Upper lobe of left lung (tissue), 4 donors: ENCODE measurements around the gene BATF.

ENCODE experiments used
- EP300 ChIP-seq, 4 donors: sonication (generic); formaldehyde crosslinking; IDR thresholded peaks; one replicate each; pipeline ENCODE4 v1.5.1; 2017; ENCODE audit warnings: antibody characterized with exemption in 4 of 4, control low read depth in 2 of 4
- POLR2A ChIP-seq, 4 donors: fragments of 450-650 bp; IDR thresholded peaks; one replicate each; pipeline ENCODE4 v1.5.1; 2016 to 2017; ENCODE audit warnings: antibody characterized with exemption in 4 of 4, mild to moderate bottlenecking in 2 of 4
- TF ChIP-seq, protein P1 (sequence below), 6 experiments: fragments of 450-650 bp in 4 of 6; fragments of 200-600 bp in 2 of 6; sonication (generic) in 2 of 6; IDR thresholded peaks; one replicate each; pipeline ENCODE4 v1.5.1; 2016 to 2019; ENCODE audit warnings: antibody characterized with exemption in 6 of 6

DNA sequence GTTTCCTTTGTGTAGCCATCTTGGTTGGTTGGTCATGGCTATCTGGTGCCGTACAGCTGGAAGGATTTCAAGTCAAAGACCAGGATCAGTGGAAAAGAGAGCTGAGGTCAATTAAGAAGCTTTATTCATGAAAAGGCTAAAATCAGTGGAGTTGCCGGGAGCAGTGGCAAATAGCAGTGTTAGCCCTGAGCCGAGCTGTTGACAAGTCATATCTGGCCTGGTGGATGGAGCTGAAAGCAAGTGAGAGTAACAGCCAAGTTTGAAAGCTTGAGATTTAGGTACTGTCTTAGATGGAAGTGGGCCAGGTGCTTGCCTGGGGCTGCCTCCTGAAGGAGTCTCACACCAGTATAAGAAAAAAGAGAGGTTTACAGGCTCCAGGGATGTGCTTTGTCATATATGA, 9.0 kb downstream of the BATF start:
- TF ChIP-seq, protein P1, sequence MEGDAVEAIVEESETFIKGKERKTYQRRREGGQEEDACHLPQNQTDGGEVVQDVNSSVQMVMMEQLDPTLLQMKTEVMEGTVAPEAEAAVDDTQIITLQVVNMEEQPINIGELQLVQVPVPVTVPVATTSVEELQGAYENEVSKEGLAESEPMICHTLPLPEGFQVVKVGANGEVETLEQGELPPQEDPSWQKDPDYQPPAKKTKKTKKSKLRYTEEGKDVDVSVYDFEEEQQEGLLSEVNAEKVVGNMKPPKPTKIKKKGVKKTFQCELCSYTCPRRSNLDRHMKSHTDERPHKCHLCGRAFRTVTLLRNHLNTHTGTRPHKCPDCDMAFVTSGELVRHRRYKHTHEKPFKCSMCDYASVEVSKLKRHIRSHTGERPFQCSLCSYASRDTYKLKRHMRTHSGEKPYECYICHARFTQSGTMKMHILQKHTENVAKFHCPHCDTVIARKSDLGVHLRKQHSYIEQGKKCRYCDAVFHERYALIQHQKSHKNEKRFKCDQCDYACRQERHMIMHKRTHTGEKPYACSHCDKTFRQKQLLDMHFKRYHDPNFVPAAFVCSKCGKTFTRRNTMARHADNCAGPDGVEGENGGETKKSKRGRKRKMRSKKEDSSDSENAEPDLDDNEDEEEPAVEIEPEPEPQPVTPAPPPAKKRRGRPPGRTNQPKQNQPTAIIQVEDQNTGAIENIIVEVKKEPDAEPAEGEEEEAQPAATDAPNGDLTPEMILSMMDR (IDR thresholded peaks at IDR 0.05): no peak
- TF ChIP-seq POLR2A (IDR thresholded peaks at IDR 0.05) (no peak), EP300 (IDR thresholded peaks at IDR 0.05) (no peak)
